Ishikawa (cell line): Measurements from ENCODE around the gene ELP4.

ENCODE experiments used
- CEBPB ChIP-seq: IDR thresholded peaks from 2 replicates; pipeline ENCODE4 v1.6.1; 2012
- CREB1 ChIP-seq: IDR thresholded peaks from 2 replicates; pipeline ENCODE4 v1.6.1; 2012; ENCODE audit warnings: low read depth
- EGR1 ChIP-seq: IDR thresholded peaks from 2 replicates; pipeline ENCODE4 v1.6.1; 2012
- EP300 ChIP-seq: IDR thresholded peaks from 2 replicates; pipeline ENCODE4 v1.6.1; 2012; ENCODE audit warnings: borderline replicate concordance
- FOXM1 ChIP-seq: IDR thresholded peaks from 2 replicates; pipeline ENCODE4 v1.6.1; 2012; ENCODE audit warnings: low read depth, borderline replicate concordance
- NFIC ChIP-seq: IDR thresholded peaks from 2 replicates; pipeline ENCODE4 v1.6.1; 2012
- RAD21 ChIP-seq: IDR thresholded peaks from 2 replicates; pipeline ENCODE4 v1.6.1; 2012; ENCODE audit warnings: low read depth
- TAF1 ChIP-seq: IDR thresholded peaks from 2 replicates; pipeline ENCODE4 v1.6.1; 2012; ENCODE audit warnings: low read depth, mild to moderate bottlenecking
- TCF12 ChIP-seq: IDR thresholded peaks from 2 replicates; pipeline ENCODE4 v1.6.1; 2012; ENCODE audit warnings: low read depth
- TEAD4 ChIP-seq: IDR thresholded peaks from 2 replicates; pipeline ENCODE4 v1.6.1; 2012
- YY1 ChIP-seq: IDR thresholded peaks from 2 replicates; pipeline ENCODE4 v1.6.1; 2012; ENCODE audit warnings: low read depth
- ZBTB7A ChIP-seq: IDR thresholded peaks from 2 replicates; pipeline ENCODE4 v1.6.1; 2012; ENCODE audit warnings: low read depth
- TF ChIP-seq, protein P1 (sequence below): IDR thresholded peaks from 2 replicates; pipeline ENCODE4 v1.6.1; 2012; ENCODE audit warnings: low read depth, mild to moderate bottlenecking
- TF ChIP-seq, protein P2 (sequence below): IDR thresholded peaks from 2 replicates; pipeline ENCODE4 v1.6.1; 2012
- TF ChIP-seq, protein P3 (sequence below): IDR thresholded peaks from 2 replicates; pipeline ENCODE4 v1.6.1; 2012

The ELP4 gene

DNA sequence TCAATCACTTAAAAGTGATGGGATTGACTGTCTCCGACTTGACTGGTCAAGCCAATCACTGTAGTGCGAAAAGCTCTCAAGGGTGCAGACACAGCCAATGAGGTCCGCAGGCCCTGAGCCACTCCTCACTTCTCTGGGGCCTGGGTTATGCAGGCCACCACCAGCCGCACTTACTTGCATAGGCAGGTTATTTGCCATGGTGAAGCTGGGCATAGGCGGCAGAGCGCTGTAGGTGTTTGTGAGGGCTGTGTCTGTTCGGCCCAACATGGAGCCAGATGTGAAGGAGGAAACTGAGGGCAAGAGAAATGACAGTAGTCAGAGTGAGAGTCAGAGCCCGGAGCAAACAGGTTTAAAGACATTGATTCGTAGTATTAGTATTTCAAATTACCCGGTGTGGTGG lies 283.7 kb downstream of the ELP4 start:
- TF ChIP-seq TAF1 (no peak), EGR1 (no peak), EP300 (no peak), ZBTB7A (no peak), TCF12 (no peak), TEAD4 (no peak), CREB1 (no peak), NFIC (no peak), CEBPB (no peak), FOXM1 (no peak), YY1 (no peak), RAD21 (no peak)
- TF ChIP-seq, protein P1, sequence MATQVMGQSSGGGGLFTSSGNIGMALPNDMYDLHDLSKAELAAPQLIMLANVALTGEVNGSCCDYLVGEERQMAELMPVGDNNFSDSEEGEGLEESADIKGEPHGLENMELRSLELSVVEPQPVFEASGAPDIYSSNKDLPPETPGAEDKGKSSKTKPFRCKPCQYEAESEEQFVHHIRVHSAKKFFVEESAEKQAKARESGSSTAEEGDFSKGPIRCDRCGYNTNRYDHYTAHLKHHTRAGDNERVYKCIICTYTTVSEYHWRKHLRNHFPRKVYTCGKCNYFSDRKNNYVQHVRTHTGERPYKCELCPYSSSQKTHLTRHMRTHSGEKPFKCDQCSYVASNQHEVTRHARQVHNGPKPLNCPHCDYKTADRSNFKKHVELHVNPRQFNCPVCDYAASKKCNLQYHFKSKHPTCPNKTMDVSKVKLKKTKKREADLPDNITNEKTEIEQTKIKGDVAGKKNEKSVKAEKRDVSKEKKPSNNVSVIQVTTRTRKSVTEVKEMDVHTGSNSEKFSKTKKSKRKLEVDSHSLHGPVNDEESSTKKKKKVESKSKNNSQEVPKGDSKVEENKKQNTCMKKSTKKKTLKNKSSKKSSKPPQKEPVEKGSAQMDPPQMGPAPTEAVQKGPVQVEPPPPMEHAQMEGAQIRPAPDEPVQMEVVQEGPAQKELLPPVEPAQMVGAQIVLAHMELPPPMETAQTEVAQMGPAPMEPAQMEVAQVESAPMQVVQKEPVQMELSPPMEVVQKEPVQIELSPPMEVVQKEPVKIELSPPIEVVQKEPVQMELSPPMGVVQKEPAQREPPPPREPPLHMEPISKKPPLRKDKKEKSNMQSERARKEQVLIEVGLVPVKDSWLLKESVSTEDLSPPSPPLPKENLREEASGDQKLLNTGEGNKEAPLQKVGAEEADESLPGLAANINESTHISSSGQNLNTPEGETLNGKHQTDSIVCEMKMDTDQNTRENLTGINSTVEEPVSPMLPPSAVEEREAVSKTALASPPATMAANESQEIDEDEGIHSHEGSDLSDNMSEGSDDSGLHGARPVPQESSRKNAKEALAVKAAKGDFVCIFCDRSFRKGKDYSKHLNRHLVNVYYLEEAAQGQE = no peak
- TF ChIP-seq, protein P2, sequence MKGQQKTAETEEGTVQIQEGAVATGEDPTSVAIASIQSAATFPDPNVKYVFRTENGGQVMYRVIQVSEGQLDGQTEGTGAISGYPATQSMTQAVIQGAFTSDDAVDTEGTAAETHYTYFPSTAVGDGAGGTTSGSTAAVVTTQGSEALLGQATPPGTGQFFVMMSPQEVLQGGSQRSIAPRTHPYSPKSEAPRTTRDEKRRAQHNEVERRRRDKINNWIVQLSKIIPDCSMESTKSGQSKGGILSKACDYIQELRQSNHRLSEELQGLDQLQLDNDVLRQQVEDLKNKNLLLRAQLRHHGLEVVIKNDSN = no peak
- TF ChIP-seq, protein P3, sequence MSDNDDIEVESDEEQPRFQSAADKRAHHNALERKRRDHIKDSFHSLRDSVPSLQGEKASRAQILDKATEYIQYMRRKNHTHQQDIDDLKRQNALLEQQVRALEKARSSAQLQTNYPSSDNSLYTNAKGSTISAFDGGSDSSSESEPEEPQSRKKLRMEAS = no peak

DNA sequence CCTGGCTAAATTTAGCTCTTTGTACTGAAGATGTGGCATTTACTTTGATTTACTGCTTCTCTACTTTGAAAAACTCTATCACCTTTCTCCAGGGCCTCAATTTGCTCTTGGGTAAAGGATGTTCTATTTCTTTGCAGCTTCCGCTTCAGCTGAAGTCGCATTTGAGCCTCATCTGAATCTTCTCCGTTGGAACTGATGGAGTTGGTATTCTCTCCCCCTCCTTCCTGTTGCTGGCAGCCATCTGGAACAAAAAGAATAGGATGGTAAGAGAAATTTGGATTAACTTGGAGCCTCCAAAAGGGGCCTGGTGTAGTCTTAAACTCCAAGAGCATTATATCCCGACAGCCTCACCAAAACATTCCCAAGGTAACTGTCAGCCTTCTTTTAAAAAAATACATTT lies 285.0 kb downstream of the ELP4 start:
- TF ChIP-seq, protein P2 = no peak
- TF ChIP-seq EGR1 = no peak
- no peak for TF ChIP-seq TEAD4
- TF ChIP-seq, protein P3 = no peak
- no peak for TF ChIP-seq RAD21
- TF ChIP-seq TAF1 = no peak
- TF ChIP-seq CEBPB = no peak
- TF ChIP-seq, protein P1 = no peak
- TF ChIP-seq NFIC = no peak
- no peak for TF ChIP-seq TCF12
- TF ChIP-seq ZBTB7A = no peak
- TF ChIP-seq FOXM1 = no peak
- TF ChIP-seq EP300 = no peak
- TF ChIP-seq YY1 = no peak
- TF ChIP-seq CREB1 = no peak

DNA sequence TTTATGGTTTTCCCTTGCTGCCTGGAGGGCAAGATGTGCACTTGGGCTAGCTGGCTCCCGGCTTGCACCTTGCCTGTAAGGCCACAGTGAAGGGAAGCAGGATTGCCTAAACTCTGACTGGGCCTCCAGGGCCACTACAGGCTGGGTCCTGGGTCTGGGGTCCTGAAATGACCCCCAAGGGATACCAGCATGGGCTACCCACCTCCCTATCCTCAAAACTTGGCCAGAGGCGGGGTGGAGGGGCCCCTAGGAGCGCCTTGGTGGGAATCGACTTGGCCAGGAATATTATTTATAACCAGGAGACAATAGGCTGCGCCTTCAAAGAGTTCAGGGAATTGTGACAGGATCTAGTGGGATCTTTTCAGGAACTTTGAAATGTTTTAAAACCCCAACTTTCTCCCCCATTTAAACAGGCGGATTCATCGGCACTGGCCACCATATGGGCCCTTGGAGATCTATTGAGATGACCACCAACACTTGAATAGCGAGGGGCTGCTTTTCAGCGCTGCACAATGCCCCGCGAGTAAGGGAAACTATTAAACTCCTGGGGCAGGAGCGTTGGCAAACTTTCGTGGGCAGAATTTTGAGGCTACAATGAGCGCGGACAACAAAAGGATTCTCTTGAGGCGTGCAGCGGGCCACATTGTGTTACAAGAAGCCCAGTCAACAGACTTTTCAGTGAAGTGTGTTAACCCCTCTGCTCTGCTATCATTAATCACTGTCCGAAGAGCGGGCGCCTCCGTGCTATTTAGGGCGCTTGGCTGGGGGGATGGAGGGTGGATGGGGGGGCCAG lies 286.3 kb downstream of the ELP4 start:
- TF ChIP-seq, protein P1 = no peak
- TF ChIP-seq, protein P2 = no peak
- TF ChIP-seq YY1 = no peak
- no peak for TF ChIP-seq TCF12
- TF ChIP-seq CEBPB = no peak
- no peak for TF ChIP-seq TEAD4
- TF ChIP-seq EP300 = no peak
- TF ChIP-seq EGR1 = no peak
- no peak for TF ChIP-seq FOXM1
- TF ChIP-seq, protein P3 = no peak
- no peak for TF ChIP-seq TAF1
- no peak for TF ChIP-seq ZBTB7A
- no peak for TF ChIP-seq CREB1
- TF ChIP-seq RAD21 = no peak
